HepG2 (cell line): ENCODE measurements around the gene MYCBPAP. TPM values are rescaled to one million over a fixed set of nuclear protein-coding genes. Genes with fewer than 3 reads are reported as not detected.
A peak's percentile ranks its signal among the peaks of the same experiment; 100 is the strongest.

Experiments
- ARNT ChIP-seq: fragments of 450-650 bp; IDR thresholded peaks from 2 replicates; pipeline ENCODE4 v1.6.1; 2017
- KDM5A ChIP-seq: fragments of 200-600 bp; sonication (generic); IDR thresholded peaks from 2 replicates; pipeline ENCODE4 v1.7.0; 2018; ENCODE audit warnings: antibody characterized with exemption, mild to moderate bottlenecking, low read length, borderline replicate concordance
- MTF2 ChIP-seq: sonication (generic); formaldehyde crosslinking; IDR thresholded peaks from 2 replicates; pipeline ENCODE4 v1.5.0; 2020; ENCODE audit warnings: missing genetic modification reagents, borderline replicate concordance
- NR2F1 ChIP-seq, 2 experiments: fragments of 450-650 bp in 1 of 2; formaldehyde crosslinking in 1 of 2; IDR thresholded peaks; 2 replicates each; pipeline versions ENCODE4 v1.5.0 to v1.6.1; 2016 to 2020; ENCODE audit warnings: mild to moderate bottlenecking in 1 of 2, missing compliant biosample characterization in 1 of 2, missing genetic modification reagents in 1 of 2, moderate library complexity in 1 of 2
- RFX5 ChIP-seq: IDR thresholded peaks from 2 replicates; pipeline ENCODE4 v1.6.1; 2011; ENCODE audit warnings: low read depth, low read length, improper control_type of control experiment
- RFXAP ChIP-seq: sonication (generic); formaldehyde crosslinking; IDR thresholded peaks from 2 replicates; pipeline ENCODE4 v1.4.0; 2020; ENCODE audit warnings: missing genetic modification reagents, borderline replicate concordance
- SP5 ChIP-seq: IDR thresholded peaks from 2 replicates; pipeline ENCODE4 v1.6.1; 2016; ENCODE audit warnings: low read depth, borderline replicate concordance
- ZBTB40 ChIP-seq, 2 experiments: fragments of 450-650 bp in 1 of 2; sonication (generic) in 1 of 2; formaldehyde crosslinking in 1 of 2; IDR thresholded peaks; 2 replicates each; pipeline versions ENCODE4 v1.6.1 to v1.8.0; 2016 to 2022; ENCODE audit warnings: antibody characterized with exemption in 1 of 2, mild to moderate bottlenecking in 1 of 2, missing genetic modification reagents in 1 of 2
- ZGPAT ChIP-seq: IDR thresholded peaks from 2 replicates; pipeline ENCODE4 v1.6.1; 2016; ENCODE audit warnings: mild to moderate bottlenecking
- ZNF160 ChIP-seq: sonication (generic); formaldehyde crosslinking; IDR thresholded peaks from 2 replicates; pipeline ENCODE4 v1.8.0; 2022; ENCODE audit warnings: mild to moderate bottlenecking, inconsistent platforms, missing genetic modification reagents
- ZNF414 ChIP-seq: sonication (generic); formaldehyde crosslinking; IDR thresholded peaks from 2 replicates; pipeline ENCODE4 v1.5.0; 2020; ENCODE audit warnings: missing genetic modification reagents
- ZNF484 ChIP-seq: sonication (generic); formaldehyde crosslinking; IDR thresholded peaks from 2 replicates; pipeline ENCODE4 v1.5.1; 2020; ENCODE audit warnings: mild to moderate bottlenecking, low read depth, missing genetic modification reagents, borderline replicate concordance
- ZNF660 ChIP-seq: sonication (generic); formaldehyde crosslinking; IDR thresholded peaks from 2 replicates; pipeline ENCODE4 v1.5.1; 2020; ENCODE audit warnings: mild to moderate bottlenecking, low read depth, missing genetic modification reagents, borderline replicate concordance
- ZNF781 ChIP-seq: sonication (generic); formaldehyde crosslinking; IDR thresholded peaks from 2 replicates; pipeline ENCODE4 v1.5.1; 2020; ENCODE audit warnings: borderline replicate concordance, mild to moderate bottlenecking, missing genetic modification reagents; ENCODE audit errors: not compliant biosample characterization
- polyA plus RNA-seq, 8 experiments: library from polyadenylated mRNA; depleted of rRNA in 3 of 8; stranded (reverse) in 7 of 8; unstranded in 1 of 8; fragments of >200 nt; fragmentation: Illumina TruSeq in 4 of 8; extraction: Trizol in 4 of 8; gene quantifications; 2 replicates each; pipeline versions ENCODE4 v1.2.1 to v1.2.3, GENCODE V29; 2011 to 2016; ENCODE audit warnings: low read depth in 4 of 8, missing spikeins in 1 of 8, mixed read lengths in 1 of 8; ENCODE audit not compliant: insufficient read depth in 1 of 8
- total RNA-seq, 5 experiments: library from RNA; depleted of rRNA; stranded (reverse); fragments of >200 nt; fragmentation: Illumina TruSeq; extraction: Trizol; gene quantifications; 2 replicates each; pipeline ENCODE4 v1.2.3, GENCODE V29; 2016; ENCODE audit warnings: low read depth in 1 of 5
- TF ChIP-seq, protein P1 (sequence below): sonication (generic); formaldehyde crosslinking; IDR thresholded peaks from 2 replicates; pipeline ENCODE4 v1.4.0; 2020; ENCODE audit warnings: missing genetic modification reagents, borderline replicate concordance

The MYCBPAP gene
- total and polyA plus RNA-seq, 2 of the 13 experiments (the other 11 are each of a cell fraction or from before 2014, with no cell fraction given) = 0.22 to 0.24 TPM

DNA sequence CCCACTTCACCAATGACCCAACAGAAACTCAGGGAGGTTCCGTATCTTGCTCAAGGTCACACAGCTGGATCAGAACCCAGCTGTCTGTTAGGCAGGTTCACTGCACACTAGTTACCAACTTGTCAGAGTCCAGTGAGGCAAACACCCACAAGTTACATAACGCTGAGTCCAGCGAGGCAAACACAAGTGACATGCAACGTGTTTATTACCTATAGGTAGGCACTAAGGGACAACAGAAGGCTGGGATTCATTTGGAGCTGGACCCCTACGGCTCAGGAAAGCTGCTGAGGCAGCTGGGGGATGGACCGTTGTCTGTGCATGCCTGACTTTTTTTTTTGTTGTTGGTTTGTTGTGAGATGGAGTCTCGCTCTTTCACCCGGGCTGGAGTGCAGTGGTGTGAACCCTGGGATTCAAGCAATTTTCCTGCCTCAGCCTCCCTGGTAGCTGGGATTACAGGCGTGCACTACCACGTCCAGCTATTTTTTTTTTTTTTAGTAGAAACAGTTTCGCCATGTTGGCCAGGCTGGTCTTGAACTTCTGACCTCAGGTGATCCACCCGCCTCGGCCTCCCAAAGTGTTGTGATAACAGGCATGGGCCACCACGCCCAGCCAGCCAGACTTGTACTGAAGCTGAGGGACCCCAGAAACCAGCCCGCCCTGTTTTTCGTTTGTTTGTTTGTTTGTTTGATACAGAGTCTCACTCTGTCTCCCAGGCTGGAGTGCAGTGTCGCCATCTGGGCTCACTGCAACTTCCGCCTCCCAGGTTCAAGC lies 31.5 kb upstream of the MYCBPAP start (continued):
- TF ChIP-seq, protein P1, sequence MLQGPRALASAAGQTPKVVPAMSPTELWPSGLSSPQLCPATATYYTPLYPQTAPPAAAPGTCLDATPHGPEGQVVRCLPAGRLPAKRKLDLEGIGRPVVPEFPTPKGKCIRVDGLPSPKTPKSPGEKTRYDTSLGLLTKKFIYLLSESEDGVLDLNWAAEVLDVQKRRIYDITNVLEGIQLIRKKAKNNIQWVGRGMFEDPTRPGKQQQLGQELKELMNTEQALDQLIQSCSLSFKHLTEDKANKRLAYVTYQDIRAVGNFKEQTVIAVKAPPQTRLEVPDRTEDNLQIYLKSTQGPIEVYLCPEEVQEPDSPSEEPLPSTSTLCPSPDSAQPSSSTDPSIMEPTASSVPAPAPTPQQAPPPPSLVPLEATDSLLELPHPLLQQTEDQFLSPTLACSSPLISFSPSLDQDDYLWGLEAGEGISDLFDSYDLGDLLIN (CRISPR knock-in tag) = no peak
- TF ChIP-seq RFXAP (CRISPR knock-in tag) = no peak
- 0 out of 2 replicates have a peak, but pooled peaks have one; percentile 28 for TF ChIP-seq ZNF160
- TF ChIP-seq ZBTB40 (IDR thresholded peaks at IDR 0.05) = no peak
- 0 out of 2 replicates have a peak, but pooled peaks have one; percentile 54 for TF ChIP-seq ZBTB40 (CRISPR knock-in tag; IDR thresholded peaks at IDR 0.05)
- peak; percentile 24; the same call in 1 of the 2 replicates for TF ChIP-seq SP5 (CRISPR knock-in tag)
- no peak for TF ChIP-seq ZGPAT (CRISPR knock-in tag)
- no peak for TF ChIP-seq NR2F1 (CRISPR knock-in tag; IDR thresholded peaks at IDR 0.05)
- no peak for TF ChIP-seq KDM5A
- no peak for TF ChIP-seq ZNF660
- TF ChIP-seq MTF2 (CRISPR knock-in tag) = no peak
- no peak for TF ChIP-seq ARNT
- TF ChIP-seq ZNF414 (CRISPR knock-in tag) = no peak
- no peak for TF ChIP-seq RFX5
- TF ChIP-seq ZNF484 = no peak
- TF ChIP-seq ZNF781 = peak; percentile 75
